Smooth muscle cell (in vitro differentiated cells): Measurements from ENCODE around the gene LPP. TPM values are rescaled to one million over a fixed set of nuclear protein-coding genes. Genes with fewer than 3 reads are reported as not detected.

ENCODE experiments used
- DNase-seq: peaks from one replicate; lab custom pipeline; 2025; ENCODE audit not compliant: unreplicated experiment; lab: John Stamatoyannopoulos, UW
- H2AFZ ChIP-seq: fragments of 200-600 bp; sonication (generic); 2 replicates; pipeline ENCODE4 v1.6.0; 2016; ENCODE audit warnings: antibody characterized with exemption, low read depth, mild to moderate bottlenecking
- H3F3A ChIP-seq: fragments of 200-600 bp; sonication (generic); 2 replicates; pipeline ENCODE4 v1.6.0; 2017; ENCODE audit warnings: antibody characterized with exemption, low read depth
- H3K27ac ChIP-seq: fragments of 200-600 bp; sonication (generic); 2 replicates; pipeline ENCODE4 v1.5.1; 2016; ENCODE audit warnings: low read depth, mild to moderate bottlenecking
- H3K27me3 ChIP-seq: fragments of 200-600 bp; sonication (generic); 2 replicates; pipeline ENCODE4 v1.6.1; 2016; ENCODE audit warnings: low read depth, mild to moderate bottlenecking
- H3K36me3 ChIP-seq: fragments of 200-600 bp; sonication (generic); 2 replicates; pipeline ENCODE4 v1.5.1; 2016; ENCODE audit warnings: low read depth
- H3K4me1 ChIP-seq: fragments of 200-600 bp; sonication (generic); 2 replicates; pipeline ENCODE4 v1.5.1; 2016; ENCODE audit warnings: low read depth
- H3K4me2 ChIP-seq: fragments of 200-600 bp; sonication (generic); 2 replicates; pipeline ENCODE4 v1.6.0; 2016; ENCODE audit warnings: mild to moderate bottlenecking
- H3K4me3 ChIP-seq: fragments of 200-600 bp; sonication (generic); 2 replicates; pipeline ENCODE4 v1.5.1; 2016; ENCODE audit warnings: mild to moderate bottlenecking
- H3K79me2 ChIP-seq: fragments of 200-600 bp; sonication (generic); 2 replicates; pipeline ENCODE4 v1.6.0; 2016; ENCODE audit warnings: low read depth, mild to moderate bottlenecking
- H3K9ac ChIP-seq: fragments of 200-600 bp; sonication (generic); 2 replicates; pipeline ENCODE4 v1.6.0; 2016; ENCODE audit warnings: low read depth
- H3K9me3 ChIP-seq: fragments of 200-600 bp; sonication (generic); replicated peaks from 2 replicates; pipeline ENCODE4 v1.5.1; 2016; ENCODE audit warnings: low read depth
- H4K20me1 ChIP-seq: fragments of 200-600 bp; sonication (generic); 2 replicates; pipeline ENCODE4 v1.6.0; 2016; ENCODE audit warnings: low read depth
- WGBS: methylation state at CpG from one replicate; pipeline ENCODE4 v1.1.7; 2016; ENCODE audit warnings: low lambda C conversion rate; 5-methylcytosine and 5-hydroxymethylcytosine counted together
- polyA plus RNA-seq: library from polyadenylated mRNA; unstranded; fragments of >200 nt; fragmentation: Nextera tagmentation; extraction: Ambion mirVana; gene quantifications from 2 replicates; pipeline ENCODE4 v1.2.1, GENCODE V29; 2016
- total RNA-seq: library from RNA; depleted of rRNA; stranded (reverse); fragments of >200 nt; gene quantifications from 2 replicates; pipeline ENCODE4 v1.2.3, GENCODE V29; 2014
- TF ChIP-seq, protein P1 (sequence below): fragments of 200-600 bp; sonication (generic); IDR thresholded peaks from 2 replicates; pipeline ENCODE4 v1.5.1; 2017; ENCODE audit warnings: borderline replicate concordance, mild to moderate bottlenecking, antibody characterized with exemption; ENCODE audit not compliant: insufficient read depth, poor library complexity, severe bottlenecking

Gene LPP
- total and polyA plus RNA-seq, 2 experiments from 2014 or later = 42.3 to 128 TPM

DNA sequence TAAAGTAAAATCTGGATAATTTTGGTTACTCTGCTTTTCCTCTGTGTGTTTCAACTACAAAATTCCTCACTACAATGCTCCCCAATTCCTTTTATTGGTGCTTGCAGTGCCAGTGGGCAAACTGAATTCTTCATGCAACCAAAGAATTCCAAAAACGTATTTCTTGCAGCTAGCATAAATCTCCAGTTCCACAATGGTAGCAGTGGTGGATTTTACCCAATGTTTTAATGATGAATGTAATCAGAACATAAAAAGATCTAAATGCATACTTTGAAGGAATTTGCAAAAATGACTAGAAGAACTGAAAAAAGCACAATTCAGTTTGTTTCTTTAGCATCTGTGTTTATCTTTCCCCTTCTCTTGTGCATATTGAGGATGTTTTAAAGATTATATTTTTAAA, 658.2 kb downstream of the LPP start:
- Histone ChIP-seq H3K4me2 (no peak overlapping the region), H3K27me3 (no peaks in the 10 kb centered on the region), H3K36me3 (no peaks in the 10 kb centered on the region), H3K4me1 (no peaks in the 10 kb centered on the region), H3K79me2 (peaks cover 36% of the 10 kb centered on the region), H4K20me1 (peaks cover 27% of the 10 kb centered on the region), H3K9ac (no peak overlapping the region), H3K27ac (no peak overlapping the region), H2AFZ (no peak overlapping the region), H3F3A (no peaks in the 10 kb centered on the region), H3K9me3 (peaks cover 11% of the 10 kb centered on the region), H3K4me3 (no peak overlapping the region)
- 79% methylated on average over 1 of the region's 1 CpG for WGBS
- TF ChIP-seq, protein P1, sequence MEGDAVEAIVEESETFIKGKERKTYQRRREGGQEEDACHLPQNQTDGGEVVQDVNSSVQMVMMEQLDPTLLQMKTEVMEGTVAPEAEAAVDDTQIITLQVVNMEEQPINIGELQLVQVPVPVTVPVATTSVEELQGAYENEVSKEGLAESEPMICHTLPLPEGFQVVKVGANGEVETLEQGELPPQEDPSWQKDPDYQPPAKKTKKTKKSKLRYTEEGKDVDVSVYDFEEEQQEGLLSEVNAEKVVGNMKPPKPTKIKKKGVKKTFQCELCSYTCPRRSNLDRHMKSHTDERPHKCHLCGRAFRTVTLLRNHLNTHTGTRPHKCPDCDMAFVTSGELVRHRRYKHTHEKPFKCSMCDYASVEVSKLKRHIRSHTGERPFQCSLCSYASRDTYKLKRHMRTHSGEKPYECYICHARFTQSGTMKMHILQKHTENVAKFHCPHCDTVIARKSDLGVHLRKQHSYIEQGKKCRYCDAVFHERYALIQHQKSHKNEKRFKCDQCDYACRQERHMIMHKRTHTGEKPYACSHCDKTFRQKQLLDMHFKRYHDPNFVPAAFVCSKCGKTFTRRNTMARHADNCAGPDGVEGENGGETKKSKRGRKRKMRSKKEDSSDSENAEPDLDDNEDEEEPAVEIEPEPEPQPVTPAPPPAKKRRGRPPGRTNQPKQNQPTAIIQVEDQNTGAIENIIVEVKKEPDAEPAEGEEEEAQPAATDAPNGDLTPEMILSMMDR = no peak
- no peak for DNase-seq

DNA sequence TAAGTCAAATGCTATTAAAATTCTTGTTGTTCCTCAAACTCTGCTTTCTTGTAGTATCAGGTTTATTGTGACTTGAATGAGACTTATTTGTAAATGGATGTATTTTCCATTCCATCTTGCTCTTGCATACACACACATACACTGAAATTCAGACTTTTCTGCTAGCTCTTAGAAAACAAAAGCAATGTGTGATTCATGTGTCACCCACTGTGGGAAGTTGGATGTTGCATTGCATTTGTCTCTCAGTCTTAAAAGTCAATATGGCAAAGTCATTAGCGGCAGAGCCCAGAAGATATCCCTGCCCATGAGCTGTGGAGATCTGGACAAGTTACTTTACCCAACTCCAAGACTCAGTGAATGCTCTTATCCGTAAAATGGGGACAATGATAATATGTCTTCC, 660.6 kb downstream of the LPP start:
- no peaks in the 10 kb centered on the region for H3K36me3 ChIP-seq
- 89% methylated on average over 2 of the region's 2 CpGs for WGBS
- H3K4me2 ChIP-seq = no peak overlapping the region
- no peaks in the 10 kb centered on the region for H3K9me3 ChIP-seq
- no peak overlapping the region for H2AFZ ChIP-seq
- no peak overlapping the region for H3K27ac ChIP-seq
- no peak overlapping the region for H3K4me3 ChIP-seq
- no peaks in the 10 kb centered on the region for H3K27me3 ChIP-seq
- peaks cover 18% of the 10 kb centered on the region for H3K79me2 ChIP-seq
- no peaks in the 10 kb centered on the region for H3F3A ChIP-seq
- H3K9ac ChIP-seq = no peak overlapping the region
- H4K20me1 ChIP-seq = peaks cover 46% of the 10 kb centered on the region
- no peaks in the 10 kb centered on the region for H3K4me1 ChIP-seq
- TF ChIP-seq, protein P1 = no peak
- no peak for DNase-seq

DNA sequence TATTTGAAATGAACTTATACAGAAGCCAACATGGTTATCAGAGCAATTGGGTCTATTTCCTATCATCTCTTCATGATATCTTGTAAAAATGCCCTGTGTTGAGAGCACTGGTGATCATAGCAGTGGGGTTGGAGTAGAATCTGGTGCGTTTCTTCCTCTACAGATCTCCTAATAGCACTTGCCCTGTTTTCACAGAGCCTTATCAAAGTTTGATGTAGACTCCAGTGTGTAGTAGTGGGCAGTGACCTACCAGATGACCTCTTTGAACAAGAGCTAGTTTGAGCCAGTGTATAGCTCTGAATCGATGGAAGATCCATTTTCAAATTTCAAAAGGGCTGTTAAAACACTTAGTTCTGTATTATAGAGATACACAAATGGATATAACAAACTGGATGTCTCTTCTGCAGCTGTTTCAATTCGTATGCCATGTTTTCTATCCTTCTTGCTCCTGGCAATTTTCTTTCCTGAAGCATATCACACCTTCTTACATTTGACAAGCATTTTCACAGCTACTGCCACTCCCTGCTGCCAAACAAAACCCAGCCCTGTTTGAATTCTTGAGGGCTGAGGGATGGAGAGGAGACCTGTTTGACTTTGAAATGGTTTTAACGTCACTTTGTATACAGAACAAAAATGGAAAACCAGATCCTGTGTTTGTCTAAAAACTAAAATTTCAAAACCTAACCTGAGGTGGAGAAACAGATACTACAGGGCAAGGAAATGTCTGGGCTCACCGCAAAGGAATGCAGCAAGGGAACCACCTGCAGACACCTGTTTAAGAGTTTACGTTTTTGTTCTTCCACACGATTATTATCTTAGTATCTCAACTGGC, 663.4 kb downstream of the LPP start:
- H3K79me2 ChIP-seq = peaks cover 12% of the 10 kb centered on the region
- H4K20me1 ChIP-seq = peaks cover 43% of the 10 kb centered on the region
- H3K36me3 ChIP-seq = no peaks in the 10 kb centered on the region
- H3K9me3 ChIP-seq = no peaks in the 10 kb centered on the region
- WGBS = 69% methylated on average over 7 of the region's 7 CpGs
- no peak overlapping the region for H3K9ac ChIP-seq
- no peak overlapping the region for H3K27ac ChIP-seq
- H3K27me3 ChIP-seq = no peaks in the 10 kb centered on the region
- no peak overlapping the region for H3K4me2 ChIP-seq
- no peaks in the 10 kb centered on the region for H3K4me1 ChIP-seq
- no peak overlapping the region for H3K4me3 ChIP-seq
- no peak for DNase-seq
- no peaks in the 10 kb centered on the region for H3F3A ChIP-seq
- no peak overlapping the region for H2AFZ ChIP-seq
- TF ChIP-seq, protein P1 = no peak

DNA sequence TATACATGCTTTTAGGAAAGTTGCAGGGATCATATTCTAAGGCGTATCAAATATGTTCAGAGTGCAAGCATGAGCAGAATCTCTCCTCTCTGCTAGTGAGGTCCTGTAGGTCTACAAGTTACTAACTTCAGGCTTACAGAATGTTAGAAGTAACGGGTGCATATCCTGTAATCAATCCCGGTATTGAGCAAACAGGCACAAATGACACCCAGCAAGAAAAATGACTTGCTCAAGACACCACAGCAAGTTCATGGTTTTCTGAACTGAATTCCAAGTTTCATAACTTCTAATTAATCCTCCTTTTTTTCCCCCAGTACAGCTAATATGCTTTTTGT, 663.9 kb downstream of the LPP start:
- TF ChIP-seq, protein P1 = no peak
- Histone ChIP-seq H3K9me3 (no peaks in the 10 kb centered on the region), H4K20me1 (peaks cover 37% of the 10 kb centered on the region), H3K4me3 (no peak overlapping the region), H2AFZ (no peak overlapping the region), H3K36me3 (no peaks in the 10 kb centered on the region), H3K4me2 (no peak overlapping the region), H3K4me1 (no peaks in the 10 kb centered on the region), H3K79me2 (peaks cover 15% of the 10 kb centered on the region), H3F3A (no peaks in the 10 kb centered on the region), H3K27me3 (no peaks in the 10 kb centered on the region), H3K9ac (no peak overlapping the region), H3K27ac (no peak overlapping the region)
- 81% methylated on average over 3 of the region's 3 CpGs for WGBS
- DNase-seq = no peak
